ENCODE data around the gene ZIC1.

DNA sequence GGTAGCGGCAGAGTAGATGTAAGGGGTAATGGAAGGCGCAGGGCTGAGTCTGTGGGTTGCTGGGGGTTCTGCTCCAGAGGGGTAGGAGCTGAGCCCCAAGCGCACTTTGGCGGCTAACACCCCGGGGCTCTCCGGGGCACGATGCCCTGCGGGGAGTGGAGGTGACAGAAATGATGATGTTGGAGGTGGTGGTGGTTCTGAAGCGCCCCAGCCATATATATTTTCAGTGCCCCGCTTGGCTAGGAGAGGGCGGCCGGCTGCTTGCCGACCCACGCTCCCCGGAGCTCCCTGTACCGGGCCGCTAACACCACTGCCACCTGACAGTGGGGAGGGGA, 12.5 kb upstream of the ZIC1 start:
- TF ChIP-seq GATA2 (IDR thresholded peaks at IDR 0.05; ENCODE audit: low read depth, low read length) (no peak), GATA3 (IDR thresholded peaks at IDR 0.05; ENCODE audit: low read depth, low read length) (no peak)
